ENCODE data around the gene FRMD8. TPM values are rescaled to one million over a fixed set of nuclear protein-coding genes. Genes with fewer than 3 reads are reported as not detected.

Gene FRMD8
- total and polyA plus RNA-seq, 2 donors from 2014 or later: 9.4 to 41.3 TPM

DNA sequence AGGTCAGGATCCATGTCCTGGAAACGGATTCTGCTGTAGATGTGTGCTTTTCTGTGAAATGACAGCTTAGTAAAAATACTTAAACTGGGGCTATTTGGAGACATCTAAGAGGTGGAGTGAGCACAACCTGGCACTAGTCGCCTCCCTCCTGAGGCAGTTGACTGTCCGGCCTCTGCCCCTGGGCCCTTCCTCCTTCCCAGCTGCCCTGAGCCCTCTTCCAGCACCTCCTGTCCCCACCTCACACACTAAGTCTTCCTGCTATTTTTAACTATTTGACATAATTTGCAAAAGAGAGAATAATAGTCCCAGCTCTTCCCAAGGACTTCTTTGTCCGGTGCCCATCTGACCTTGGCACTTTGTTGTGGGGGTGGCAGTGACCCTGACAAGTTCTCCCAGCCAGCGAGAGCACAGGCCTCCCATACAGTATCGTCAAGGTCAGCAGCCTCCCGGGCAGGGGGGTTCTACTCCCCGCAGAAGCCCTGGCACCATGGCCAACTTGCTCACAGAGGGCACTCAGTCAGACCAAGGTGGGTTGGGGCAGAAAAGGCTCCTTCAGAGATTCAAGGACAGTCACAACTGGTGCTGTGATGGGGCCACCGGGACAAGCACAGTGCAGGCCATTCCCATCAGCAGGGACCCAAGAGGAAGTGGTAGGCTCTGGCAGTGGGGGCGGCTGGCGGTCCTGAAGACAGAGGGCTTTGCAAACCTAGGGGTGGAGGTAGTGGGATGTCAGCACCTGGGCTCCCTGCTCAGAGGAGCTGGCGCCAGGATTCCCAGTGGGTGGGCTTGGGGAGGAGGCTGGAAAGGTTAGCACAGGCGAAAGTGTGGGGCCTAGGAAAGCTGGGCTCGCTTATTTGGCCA lies 30.6 kb downstream of the FRMD8 start:
- DNase-seq: peak in 2 of 5 donors; percentile 61 to 84
- intact Hi-C loops (cut with DNase I): loop anchor here (5.0 kb wide), 1 partner anchor 90 kb away; no protein-coding TSS in a partner anchor
- no peaks in the 10 kb centered on the region for H3K36me3 ChIP-seq (ENCODE audit: control insufficient read depth in 2 of 3, insufficient read depth in 3 of 3, low read length in 3 of 3)

DNA sequence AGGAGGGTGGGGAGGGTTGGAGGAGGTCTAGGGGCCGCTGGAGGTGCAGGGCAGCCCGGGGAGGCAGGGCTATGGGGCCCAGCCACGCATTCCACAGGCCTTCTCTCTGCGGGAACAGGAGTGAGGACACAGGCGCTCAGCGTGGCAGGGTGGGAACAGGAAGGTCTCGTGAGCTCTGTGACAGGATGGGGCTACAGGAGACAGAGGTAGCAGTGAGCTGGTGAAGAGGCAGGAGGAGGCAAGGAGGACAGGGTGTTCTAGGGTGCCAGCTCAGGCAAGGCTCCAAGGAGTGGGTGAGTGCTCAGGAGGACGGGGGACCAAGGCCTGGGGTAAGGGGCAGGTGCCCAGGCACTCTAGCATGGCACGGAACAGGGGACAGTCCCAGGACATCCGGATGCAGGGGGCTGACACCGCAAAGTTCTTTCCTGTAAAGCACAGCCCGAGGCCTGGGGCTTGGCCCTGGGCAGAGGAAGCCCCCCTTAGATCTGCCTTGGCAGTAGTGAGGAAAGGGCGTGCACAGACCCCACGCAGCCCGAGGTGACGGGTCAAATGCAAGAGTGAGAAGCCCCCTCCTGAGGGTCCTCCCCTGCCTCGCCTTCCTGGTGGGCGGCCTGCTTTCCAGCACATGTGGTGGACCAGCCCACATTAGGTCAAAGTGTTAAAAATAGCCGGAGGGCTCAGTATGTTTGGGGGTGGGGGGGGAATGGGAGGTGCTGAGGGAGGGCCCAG lies 31.4 kb downstream of the FRMD8 start:
- intact Hi-C loops (cut with DNase I): loop anchor here (5.0 kb wide), 1 partner anchor 89 kb away; no protein-coding TSS in a partner anchor

More for the DNA sequence above, 30.6 kb downstream of the FRMD8 start:
- no peak for FAIRE-seq
- no peaks in the 10 kb centered on the region for H3K9me3 ChIP-seq (ENCODE audit: control insufficient read depth in 2 of 3, insufficient read depth in 1 of 3, low read length in 3 of 3)
- peak overlapping the region; percentile 99 to 100 for H3K27ac ChIP-seq (ENCODE audit: low read depth in 2 of 2, low read length in 2 of 2)
- TF ChIP-seq, protein P1, sequence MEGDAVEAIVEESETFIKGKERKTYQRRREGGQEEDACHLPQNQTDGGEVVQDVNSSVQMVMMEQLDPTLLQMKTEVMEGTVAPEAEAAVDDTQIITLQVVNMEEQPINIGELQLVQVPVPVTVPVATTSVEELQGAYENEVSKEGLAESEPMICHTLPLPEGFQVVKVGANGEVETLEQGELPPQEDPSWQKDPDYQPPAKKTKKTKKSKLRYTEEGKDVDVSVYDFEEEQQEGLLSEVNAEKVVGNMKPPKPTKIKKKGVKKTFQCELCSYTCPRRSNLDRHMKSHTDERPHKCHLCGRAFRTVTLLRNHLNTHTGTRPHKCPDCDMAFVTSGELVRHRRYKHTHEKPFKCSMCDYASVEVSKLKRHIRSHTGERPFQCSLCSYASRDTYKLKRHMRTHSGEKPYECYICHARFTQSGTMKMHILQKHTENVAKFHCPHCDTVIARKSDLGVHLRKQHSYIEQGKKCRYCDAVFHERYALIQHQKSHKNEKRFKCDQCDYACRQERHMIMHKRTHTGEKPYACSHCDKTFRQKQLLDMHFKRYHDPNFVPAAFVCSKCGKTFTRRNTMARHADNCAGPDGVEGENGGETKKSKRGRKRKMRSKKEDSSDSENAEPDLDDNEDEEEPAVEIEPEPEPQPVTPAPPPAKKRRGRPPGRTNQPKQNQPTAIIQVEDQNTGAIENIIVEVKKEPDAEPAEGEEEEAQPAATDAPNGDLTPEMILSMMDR (IDR thresholded peaks at IDR 0.05; ENCODE audit: borderline replicate concordance, extremely low read depth, insufficient read depth): no peak
- H3K4me1 ChIP-seq (ENCODE audit: control insufficient read depth in 2 of 3, insufficient read depth in 2 of 3, low read depth in 1 of 3, low read length in 3 of 3): peaks cover 5 to 40% (median 39%) of the 10 kb centered on the region in 3 donors
- peak overlapping the region in 2 of 3 donors; percentile 55 to 80 for H3K4me3 ChIP-seq (ENCODE audit: low read length in 3 of 3)
- no peaks in the 10 kb centered on the region for H3K27me3 ChIP-seq (ENCODE audit: control insufficient read depth, insufficient read depth, low read length)
- peak overlapping the region in 2 of 3 donors; percentile 93 to 98 for H3K9ac ChIP-seq (ENCODE audit: low read length in 3 of 3)

DNA sequence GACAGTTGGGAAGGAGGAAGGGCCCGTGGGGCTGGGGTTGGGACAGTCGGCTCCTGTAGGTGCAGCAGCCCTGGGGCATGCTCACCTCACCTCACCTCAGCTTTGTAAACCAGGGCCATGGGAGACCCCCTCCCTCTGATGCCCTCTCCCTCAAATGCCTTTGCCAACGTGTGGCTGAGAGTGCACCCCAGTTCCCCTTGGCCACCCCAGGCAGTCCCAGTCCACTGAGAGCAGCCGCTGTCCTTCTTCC lies 31.9 kb downstream of the FRMD8 start:
- Histone ChIP-seq H3K9ac (ENCODE audit: low read length in 3 of 3) (peak overlapping the region; percentile 13 to 98 (median 26)), H3K36me3 (ENCODE audit: control insufficient read depth in 2 of 3, insufficient read depth in 3 of 3, low read length in 3 of 3) (peaks cover 0 to 7% (median under 1%) of the 10 kb centered on the region in 3 donors), H3K27me3 (ENCODE audit: control insufficient read depth, insufficient read depth, low read length) (no peaks in the 10 kb centered on the region), H3K4me1 (ENCODE audit: control insufficient read depth in 2 of 3, insufficient read depth in 2 of 3, low read depth in 1 of 3, low read length in 3 of 3) (peaks cover 5 to 40% (median 38%) of the 10 kb centered on the region in 3 donors), H3K27ac (ENCODE audit: low read depth in 2 of 2, low read length in 2 of 2) (peak overlapping the region; percentile 99 to 100), H3K9me3 (ENCODE audit: control insufficient read depth in 2 of 3, insufficient read depth in 1 of 3, low read length in 3 of 3) (no peaks in the 10 kb centered on the region), H3K4me3 (ENCODE audit: low read length in 3 of 3) (peak overlapping the region; percentile 16 to 80 (median 51))
- intact Hi-C loops (cut with DNase I): loop anchor here (5.0 kb wide), 1 partner anchor 89 kb away; no protein-coding TSS in a partner anchor
- FAIRE-seq (no peak), DNase-seq (peak in 1 of 5 donors; percentile 75)
- TF ChIP-seq, protein P1 (IDR thresholded peaks at IDR 0.05; ENCODE audit: borderline replicate concordance, extremely low read depth, insufficient read depth): no peak

More for the DNA sequence above, 31.4 kb downstream of the FRMD8 start:
- Histone ChIP-seq H3K9me3 (ENCODE audit: control insufficient read depth in 2 of 3, insufficient read depth in 1 of 3, low read length in 3 of 3) (no peaks in the 10 kb centered on the region), H3K4me3 (ENCODE audit: low read length in 3 of 3) (peak overlapping the region in 2 of 3 donors; percentile 55 to 80), H3K27me3 (ENCODE audit: control insufficient read depth, insufficient read depth, low read length) (no peaks in the 10 kb centered on the region), H3K9ac (ENCODE audit: low read length in 3 of 3) (peak overlapping the region in 2 of 3 donors; percentile 93 to 98), H3K27ac (ENCODE audit: low read depth in 2 of 2, low read length in 2 of 2) (peak overlapping the region; percentile 99 to 100), H3K4me1 (ENCODE audit: control insufficient read depth in 2 of 3, insufficient read depth in 2 of 3, low read depth in 1 of 3, low read length in 3 of 3) (peaks cover 5 to 40% (median 38%) of the 10 kb centered on the region in 3 donors), H3K36me3 (ENCODE audit: control insufficient read depth in 2 of 3, insufficient read depth in 3 of 3, low read length in 3 of 3) (peaks cover 0 to 2% (median 0%) of the 10 kb centered on the region in 3 donors)
- no peak for FAIRE-seq
- TF ChIP-seq, protein P1 (IDR thresholded peaks at IDR 0.05; ENCODE audit: borderline replicate concordance, extremely low read depth, insufficient read depth): no peak
- DNase-seq: peak in 4 of 5 donors; percentile 47 to 88 (median 77)

All from kidney (tissue), 14 donors.